IPS-20b (cell line): ENCODE results near the gene SLC37A3.

Experiments
- H3K27ac ChIP-seq: one replicate; pipeline ENCODE4 v1.5.1; 2013; ENCODE audit warnings: low read length
- H3K27me3 ChIP-seq: 2 replicates; pipeline ENCODE4 v1.6.1; 2013; ENCODE audit warnings: mild to moderate bottlenecking, low read length, inconsistent platforms; ENCODE audit not compliant: insufficient read depth
- H3K36me3 ChIP-seq: 2 replicates; pipeline ENCODE4 v1.6.1; 2013; ENCODE audit warnings: low read depth, mild to moderate bottlenecking, inconsistent platforms, low read length, moderate library complexity; ENCODE audit not compliant: insufficient read depth
- H3K4me1 ChIP-seq: 2 replicates; pipeline ENCODE4 v1.6.1; 2013; ENCODE audit warnings: mild to moderate bottlenecking, control low read depth, inconsistent platforms, low read length, moderate library complexity; ENCODE audit not compliant: insufficient read depth
- H3K4me3 ChIP-seq: 2 replicates; pipeline ENCODE4 v1.5.1; 2013; ENCODE audit warnings: mild to moderate bottlenecking, low read length, inconsistent platforms
- H3K9ac ChIP-seq: 2 replicates; pipeline ENCODE4 v1.6.1; 2013; ENCODE audit warnings: low read depth, mild to moderate bottlenecking, inconsistent platforms, low read length, moderate library complexity
- H3K9me3 ChIP-seq: 2 replicates; pipeline ENCODE4 v1.6.1; 2013; ENCODE audit warnings: mild to moderate bottlenecking, low read depth, low read length, inconsistent platforms; ENCODE audit not compliant: insufficient read depth

The SLC37A3 gene, protein sequence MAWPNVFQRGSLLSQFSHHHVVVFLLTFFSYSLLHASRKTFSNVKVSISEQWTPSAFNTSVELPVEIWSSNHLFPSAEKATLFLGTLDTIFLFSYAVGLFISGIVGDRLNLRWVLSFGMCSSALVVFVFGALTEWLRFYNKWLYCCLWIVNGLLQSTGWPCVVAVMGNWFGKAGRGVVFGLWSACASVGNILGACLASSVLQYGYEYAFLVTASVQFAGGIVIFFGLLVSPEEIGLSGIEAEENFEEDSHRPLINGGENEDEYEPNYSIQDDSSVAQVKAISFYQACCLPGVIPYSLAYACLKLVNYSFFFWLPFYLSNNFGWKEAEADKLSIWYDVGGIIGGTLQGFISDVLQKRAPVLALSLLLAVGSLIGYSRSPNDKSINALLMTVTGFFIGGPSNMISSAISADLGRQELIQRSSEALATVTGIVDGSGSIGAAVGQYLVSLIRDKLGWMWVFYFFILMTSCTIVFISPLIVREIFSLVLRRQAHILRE

DNA sequence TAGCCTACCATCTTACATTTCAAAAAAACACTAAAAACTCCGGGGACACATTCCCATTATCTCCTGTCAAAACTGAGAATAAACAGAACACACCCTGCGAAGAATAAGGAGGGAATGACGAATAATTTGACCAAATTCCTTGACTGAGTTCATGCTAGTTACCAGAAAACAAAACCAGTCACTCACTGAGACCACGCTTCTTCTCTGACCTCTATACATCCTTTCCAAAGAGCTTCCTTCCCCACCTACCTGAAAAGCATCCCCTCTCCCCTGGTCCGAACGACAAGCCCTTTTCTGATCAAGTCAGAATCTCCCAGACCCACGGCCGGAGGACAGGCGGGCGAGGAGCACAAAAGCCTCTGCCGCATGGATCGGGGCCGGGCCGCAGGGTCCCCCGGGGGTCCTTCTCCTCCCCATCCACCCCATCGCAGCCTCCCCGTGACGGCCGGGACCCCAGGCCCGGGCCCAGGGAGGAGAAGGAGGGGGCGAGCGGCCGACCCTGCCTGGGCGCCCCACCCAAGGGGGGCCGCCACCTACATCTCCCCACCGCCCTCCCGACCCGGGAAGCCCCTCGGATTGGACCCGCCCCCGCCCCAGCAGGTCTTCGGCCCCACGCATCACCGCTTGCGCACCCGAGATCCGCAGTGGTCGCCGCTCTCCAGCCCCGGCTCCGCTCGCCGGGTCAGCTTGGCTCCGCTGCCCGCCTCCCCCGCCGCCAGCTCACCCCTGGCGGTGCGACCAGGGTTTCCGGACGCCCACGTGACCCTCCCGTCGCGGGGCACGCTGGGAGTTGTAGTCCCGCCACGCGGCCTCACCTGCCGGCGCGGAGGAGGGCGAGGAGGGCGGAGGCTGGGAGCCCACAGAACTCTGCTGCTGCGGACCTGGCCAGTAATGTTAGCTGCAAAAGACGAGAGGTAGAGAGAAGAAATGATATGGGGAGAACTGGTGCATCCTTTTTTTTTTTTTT, at the start of gene SLC37A3:
Gene SLC37A3 (minus strand): TSS at position 747 of the 967 bp plus-strand sequence. CDS start 16,004 bp downstream, outside the sequence.
- H3K36me3 ChIP-seq = no peaks in the 10 kb centered on the region
- no peaks in the 10 kb centered on the region for H3K27me3 ChIP-seq
- H3K4me3 ChIP-seq = peak within 1 kb of the TSS; percentile 98
- peak within 1 kb of the TSS; percentile 2 for H3K27ac ChIP-seq
- H3K9ac ChIP-seq = peak within 1 kb of the TSS; percentile 88
- no peaks in the 10 kb centered on the region for H3K9me3 ChIP-seq
- H3K4me1 ChIP-seq = peaks cover 5% of the 10 kb centered on the region; the same call in 1 of the 2 replicates

GRCh38 chr7:140447841-140448240, 49.5 kb upstream of the SLC37A3 start:
- H3K4me1 ChIP-seq = peaks cover 18% of the 10 kb centered on the region
- H3K9ac ChIP-seq = peak overlapping the region; percentile 8; the same call in 1 of the 2 replicates
- H3K27ac ChIP-seq = peak overlapping the region; percentile 88

DNA sequence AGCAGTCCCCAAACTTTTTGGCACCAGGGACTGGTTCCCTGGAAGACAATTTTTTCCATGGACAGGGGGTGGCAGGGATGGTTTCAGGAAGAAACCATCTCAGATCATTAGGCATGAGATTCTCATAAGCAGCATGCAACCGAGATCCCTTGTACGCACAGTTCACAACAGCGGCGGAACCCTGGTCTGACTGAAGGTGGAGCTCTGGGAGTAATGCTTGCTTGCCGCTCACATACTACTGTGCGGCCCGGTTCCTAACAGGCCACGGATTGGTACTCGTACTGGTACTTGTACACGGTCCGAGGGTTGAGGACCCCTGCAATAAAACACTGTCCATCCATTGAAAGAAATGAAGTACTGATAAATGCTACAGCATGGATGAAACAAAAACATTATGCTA, 48.1 kb upstream of the SLC37A3 start:
- no peaks in the 10 kb centered on the region for H3K27me3 ChIP-seq
- no peak overlapping the region for H3K4me3 ChIP-seq
- no peak overlapping the region for H3K27ac ChIP-seq
- H3K36me3 ChIP-seq = 0 out of 2 replicates have a peak, but pooled peaks cover 3% of the 10 kb centered on the region
- H3K4me1 ChIP-seq = peaks cover 18% of the 10 kb centered on the region
- no peaks in the 10 kb centered on the region for H3K9me3 ChIP-seq
- no peak overlapping the region for H3K9ac ChIP-seq

More at GRCh38 chr7:140447841-140448240, 49.5 kb upstream of the SLC37A3 start:
- Histone ChIP-seq H3K27me3 (no peaks in the 10 kb centered on the region), H3K9me3 (no peaks in the 10 kb centered on the region), H3K36me3 (peaks cover 8% of the 10 kb centered on the region; the same call in 1 of the 2 replicates), H3K4me3 (no peak overlapping the region)

DNA sequence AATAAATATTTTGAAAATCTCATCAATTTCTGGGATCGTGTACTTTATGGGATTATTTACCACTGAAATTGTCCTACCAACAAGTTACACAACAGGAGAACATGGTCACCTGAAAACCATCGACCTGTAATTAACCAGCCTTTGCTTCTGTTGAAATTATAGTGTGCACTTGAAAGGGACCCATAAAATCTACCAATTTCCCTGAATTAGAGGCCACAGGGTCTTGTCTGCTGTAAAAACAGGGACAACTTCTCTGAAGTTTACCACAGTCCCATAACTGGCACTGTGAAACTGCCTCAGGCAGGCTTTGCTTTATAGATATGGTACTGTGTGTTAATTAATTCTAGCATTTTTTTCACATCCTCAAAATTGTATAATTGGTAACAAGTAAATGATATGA, 43.2 kb upstream of the SLC37A3 start:
- Histone ChIP-seq H3K9ac (no peak overlapping the region), H3K27ac (no peak overlapping the region), H3K4me1 (no peaks in the 10 kb centered on the region), H3K4me3 (no peak overlapping the region), H3K9me3 (no peaks in the 10 kb centered on the region), H3K27me3 (no peaks in the 10 kb centered on the region), H3K36me3 (no peaks in the 10 kb centered on the region)

GRCh38 chr7:140440593-140440992, 42.3 kb upstream of the SLC37A3 start:
- H3K4me3 ChIP-seq = no peak overlapping the region
- no peaks in the 10 kb centered on the region for H3K27me3 ChIP-seq
- no peak overlapping the region for H3K27ac ChIP-seq
- no peaks in the 10 kb centered on the region for H3K9me3 ChIP-seq
- H3K9ac ChIP-seq = no peak overlapping the region
- H3K36me3 ChIP-seq = no peaks in the 10 kb centered on the region
- no peaks in the 10 kb centered on the region for H3K4me1 ChIP-seq

GRCh38 chr7:140439359-140439758, 41.0 kb upstream of the SLC37A3 start:
- Histone ChIP-seq H3K27ac (no peak overlapping the region), H3K9ac (no peak overlapping the region), H3K9me3 (no peaks in the 10 kb centered on the region)

DNA sequence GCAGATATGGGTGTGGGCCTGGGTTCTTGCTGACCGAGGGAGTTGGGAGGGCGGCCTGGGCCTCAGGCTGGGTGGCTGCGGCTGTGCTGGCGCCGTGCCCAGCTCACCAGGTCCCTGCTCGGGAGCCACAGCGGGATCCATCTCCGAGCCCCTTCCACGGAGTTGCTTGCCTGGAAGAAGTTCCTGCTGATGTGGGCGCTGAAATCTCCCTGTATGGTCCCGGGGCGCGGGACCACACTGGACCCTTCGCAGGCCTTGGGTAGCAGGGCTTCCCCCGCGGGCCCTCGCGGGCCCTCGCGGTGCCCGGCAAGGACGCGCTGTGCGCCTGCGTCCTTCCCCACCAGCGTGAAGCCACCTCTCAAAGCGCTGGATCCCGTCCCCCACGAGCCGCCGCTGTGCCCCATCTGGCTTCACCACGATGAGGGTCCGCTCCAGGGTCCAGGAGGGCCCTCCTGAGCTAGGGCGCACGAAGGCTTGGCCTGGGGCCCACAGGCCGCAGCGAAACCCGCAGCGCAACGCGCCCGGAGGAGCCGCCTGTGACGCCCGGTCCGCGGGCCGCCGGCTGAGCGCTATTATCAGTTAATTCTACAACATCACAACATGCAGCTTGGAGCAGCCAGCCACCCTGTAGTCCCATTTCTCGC, 37.0 kb upstream of the SLC37A3 start:
- Histone ChIP-seq H3K9ac (no peak overlapping the region), H3K27ac (no peak overlapping the region), H3K4me3 (no peak overlapping the region), H3K36me3 (no peaks in the 10 kb centered on the region), H3K9me3 (no peaks in the 10 kb centered on the region), H3K4me1 (no peaks in the 10 kb centered on the region), H3K27me3 (no peaks in the 10 kb centered on the region)

More at GRCh38 chr7:140439359-140439758, 41.0 kb upstream of the SLC37A3 start:
- no peak overlapping the region for H3K4me3 ChIP-seq
- no peaks in the 10 kb centered on the region for H3K27me3 ChIP-seq
- no peaks in the 10 kb centered on the region for H3K4me1 ChIP-seq
- no peaks in the 10 kb centered on the region for H3K36me3 ChIP-seq

DNA sequence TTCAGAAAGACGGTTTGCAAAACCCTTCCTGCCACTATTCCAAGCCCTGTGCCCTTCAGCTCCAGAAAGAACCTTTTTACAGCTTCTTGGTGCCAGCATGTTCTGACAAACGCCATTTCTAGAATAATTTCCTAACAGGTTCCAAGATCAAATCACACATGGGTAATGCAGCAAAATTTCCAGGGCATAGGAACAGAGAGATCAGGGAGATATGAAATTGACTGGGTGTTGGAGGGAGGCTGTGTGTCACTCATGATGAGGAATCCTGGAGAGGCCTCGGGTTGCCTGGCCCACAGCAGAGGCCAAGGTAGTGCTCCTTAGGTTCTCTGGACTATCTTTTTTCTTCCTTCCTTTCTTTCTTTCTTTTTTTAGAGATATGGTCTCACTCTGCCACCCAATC, 35.1 kb upstream of the SLC37A3 start:
- H3K9me3 ChIP-seq = no peaks in the 10 kb centered on the region
- no peak overlapping the region for H3K27ac ChIP-seq
- no peaks in the 10 kb centered on the region for H3K27me3 ChIP-seq
- no peak overlapping the region for H3K4me3 ChIP-seq
- H3K4me1 ChIP-seq = no peaks in the 10 kb centered on the region
- H3K9ac ChIP-seq = no peak overlapping the region
- no peaks in the 10 kb centered on the region for H3K36me3 ChIP-seq

DNA sequence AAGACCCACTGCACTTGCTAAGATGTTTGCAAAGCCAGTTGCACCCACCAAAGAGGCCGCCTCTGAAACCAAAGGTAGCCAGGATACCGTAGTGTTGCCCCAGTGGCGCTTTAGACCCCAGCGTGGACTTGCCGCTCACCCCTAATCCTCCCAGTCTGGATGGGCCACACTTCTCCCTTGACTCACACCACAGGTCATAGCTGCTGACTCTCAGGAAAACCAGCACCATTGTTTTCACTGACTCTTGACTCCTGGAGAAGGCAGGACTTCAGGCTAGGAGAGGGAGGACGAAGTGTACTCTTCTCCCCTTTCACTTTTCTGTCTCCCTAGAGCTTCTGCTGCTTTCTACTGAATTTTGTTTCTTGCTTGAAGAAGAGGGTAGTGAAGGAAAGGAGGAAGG, 27.8 kb upstream of the SLC37A3 start:
- Histone ChIP-seq H3K9me3 (no peaks in the 10 kb centered on the region), H3K4me3 (no peak overlapping the region), H3K9ac (no peak overlapping the region), H3K27ac (no peak overlapping the region), H3K36me3 (no peaks in the 10 kb centered on the region), H3K4me1 (no peaks in the 10 kb centered on the region), H3K27me3 (no peaks in the 10 kb centered on the region)

DNA sequence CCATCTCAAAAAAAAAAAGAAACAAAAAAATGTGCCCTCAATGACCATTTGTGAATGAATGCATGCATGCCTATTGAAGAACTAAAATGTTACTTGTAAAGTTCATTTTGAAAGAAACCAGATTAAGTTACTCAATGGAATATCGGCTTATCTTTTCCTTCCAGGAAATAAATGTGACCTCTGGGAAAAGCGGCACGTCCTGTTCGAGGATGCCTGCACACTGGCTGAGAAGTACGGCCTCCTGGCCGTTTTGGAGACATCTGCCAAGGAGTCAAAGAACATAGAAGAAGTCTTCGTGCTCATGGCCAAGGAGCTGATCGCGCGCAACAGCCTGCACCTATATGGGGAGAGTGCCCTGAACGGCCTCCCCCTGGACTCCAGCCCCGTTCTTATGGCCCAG, 27.4 kb upstream of the SLC37A3 start:
- H3K27me3 ChIP-seq = no peaks in the 10 kb centered on the region
- no peaks in the 10 kb centered on the region for H3K9me3 ChIP-seq
- H3K36me3 ChIP-seq = no peaks in the 10 kb centered on the region
- no peak overlapping the region for H3K9ac ChIP-seq
- no peak overlapping the region for H3K4me3 ChIP-seq
- no peak overlapping the region for H3K27ac ChIP-seq
- no peaks in the 10 kb centered on the region for H3K4me1 ChIP-seq

DNA sequence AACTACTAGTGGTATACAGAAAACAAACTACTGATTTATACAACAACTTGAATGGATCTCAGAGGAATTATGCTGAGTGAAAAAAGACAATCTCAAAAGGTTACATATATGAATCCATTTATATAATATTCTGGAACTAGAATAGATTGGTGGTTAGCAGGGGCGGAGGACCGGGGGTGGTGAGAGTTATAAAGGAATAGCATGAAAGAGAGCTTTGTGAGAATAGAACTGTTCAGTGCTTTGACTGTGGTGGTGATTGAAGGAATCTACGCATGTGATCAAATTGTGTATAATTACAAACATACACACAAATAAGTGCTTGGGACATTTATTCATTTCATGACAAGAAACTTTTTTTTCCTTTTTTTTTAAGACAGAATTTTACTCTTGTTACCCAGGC, 25.2 kb upstream of the SLC37A3 start:
- Histone ChIP-seq H3K27me3 (no peaks in the 10 kb centered on the region), H3K4me3 (no peak overlapping the region), H3K9ac (no peak overlapping the region), H3K36me3 (no peaks in the 10 kb centered on the region), H3K4me1 (no peaks in the 10 kb centered on the region), H3K9me3 (no peaks in the 10 kb centered on the region), H3K27ac (no peak overlapping the region)
